Hematopoietic multipotent progenitor cell treated with erythropoietin and hydrocortisone succinate and interleukin-3 and kit ligand, for 6 days (in vitro differentiated cells): ENCODE results near the gene XRN1.
"Not testable (repeated sequence)": the region's sequence is repeated elsewhere in the genome, so short reads cannot be mapped to it uniquely, and the experiment has no call there.

ENCODE experiments used
- DNase-seq: peaks from one replicate; pipeline ENCODE4 v3.0.0-alpha.2; 2015

XRN1 gene

DNA sequence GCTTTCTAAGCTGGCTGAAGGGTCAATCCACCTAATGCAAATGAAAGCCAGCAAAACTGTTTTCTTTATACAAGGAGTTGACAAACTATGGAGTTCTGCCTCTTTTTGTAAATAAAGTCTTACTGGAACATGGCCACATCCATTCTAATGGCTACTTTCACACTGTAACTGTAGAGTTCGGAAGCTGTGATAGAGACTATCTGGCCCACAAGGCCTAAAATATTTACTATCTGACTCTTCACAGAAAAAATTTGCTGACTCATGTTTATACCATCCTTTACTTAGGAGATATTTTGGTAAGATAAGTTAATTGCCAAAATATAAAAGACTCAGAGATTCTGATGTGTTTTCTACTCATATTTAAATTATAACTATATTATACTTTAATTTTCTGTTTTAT, 128.7 kb downstream of the XRN1 start:
- DNase-seq = peak; percentile 66

DNA sequence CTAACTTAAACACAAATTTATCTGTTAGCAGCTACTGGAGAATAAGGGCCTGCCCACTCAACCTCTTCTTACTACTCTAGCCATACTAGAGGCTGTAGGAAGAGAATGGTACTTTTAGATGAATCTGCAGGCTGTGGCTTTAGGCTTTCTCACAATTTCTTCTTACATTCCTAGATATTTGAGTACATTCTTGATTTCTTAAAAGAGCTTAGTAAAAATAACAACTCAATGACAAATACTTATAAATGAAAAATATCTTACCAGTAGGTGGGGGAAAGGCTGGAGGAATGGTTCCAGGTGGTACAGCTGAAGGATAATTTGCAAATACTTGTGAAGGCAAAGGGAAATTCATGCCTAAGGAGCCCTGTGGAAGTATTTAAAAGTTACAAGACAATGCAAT, 129.5 kb downstream of the XRN1 start:
- DNase-seq = no peak

DNA sequence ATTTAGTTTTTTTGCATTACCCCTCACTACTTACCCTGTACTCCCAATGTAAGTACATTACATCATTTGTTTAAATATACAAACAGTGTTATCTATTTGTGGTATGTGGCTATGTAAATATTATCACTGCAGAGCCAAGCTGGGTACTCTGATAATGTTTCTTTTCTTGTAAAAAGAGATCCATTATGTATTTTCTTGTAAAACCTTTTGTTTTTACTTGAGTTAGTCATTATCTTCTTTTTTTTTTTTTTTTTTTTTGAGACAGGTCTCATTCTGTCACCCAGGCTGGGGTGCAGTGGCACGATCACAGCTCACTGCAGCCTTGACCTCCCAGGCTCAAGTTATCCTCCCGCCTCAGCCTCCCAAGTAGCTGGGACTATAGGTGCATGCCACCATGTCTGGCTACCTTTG, 131.9 kb downstream of the XRN1 start:
- DNase-seq = peak; percentile 69

DNA sequence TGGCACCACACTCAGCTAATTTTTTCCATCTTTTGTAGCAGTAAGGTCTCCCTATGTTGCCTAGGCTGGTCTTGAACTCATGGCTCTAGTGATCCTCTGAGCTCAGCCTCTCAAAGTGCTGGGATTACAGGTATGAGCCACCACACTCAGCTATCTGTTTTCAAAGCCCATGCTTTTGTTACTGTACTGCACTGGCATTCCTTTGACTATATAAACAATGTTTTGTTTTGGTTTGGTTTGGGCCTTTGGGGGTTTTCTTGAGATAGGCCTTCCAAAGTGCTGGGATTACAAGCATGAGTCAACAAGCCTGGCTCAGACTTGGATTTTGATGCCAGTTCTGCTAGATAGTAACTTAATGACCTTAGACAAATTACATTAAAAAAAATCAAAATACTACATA, 132.8 kb downstream of the XRN1 start:
- DNase-seq = no peak

DNA sequence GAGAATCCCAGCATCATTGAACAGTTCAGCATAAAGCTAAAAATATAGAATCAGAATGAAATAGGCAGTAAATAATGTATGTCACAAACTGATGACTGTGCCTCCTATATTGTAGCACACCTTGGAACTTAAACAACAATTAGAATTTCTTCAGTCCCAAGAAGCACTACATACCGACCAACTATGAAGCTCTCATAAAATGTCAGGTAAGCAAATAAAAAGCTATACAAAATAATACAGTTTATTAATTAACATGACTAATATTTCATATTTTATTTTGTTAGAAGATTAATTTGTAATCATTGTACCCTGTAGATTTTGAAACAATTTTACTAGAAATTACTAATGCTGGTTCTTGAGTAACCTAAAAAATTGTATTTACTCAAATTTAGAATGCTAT, 137.4 kb downstream of the XRN1 start:
- no peak for DNase-seq

DNA sequence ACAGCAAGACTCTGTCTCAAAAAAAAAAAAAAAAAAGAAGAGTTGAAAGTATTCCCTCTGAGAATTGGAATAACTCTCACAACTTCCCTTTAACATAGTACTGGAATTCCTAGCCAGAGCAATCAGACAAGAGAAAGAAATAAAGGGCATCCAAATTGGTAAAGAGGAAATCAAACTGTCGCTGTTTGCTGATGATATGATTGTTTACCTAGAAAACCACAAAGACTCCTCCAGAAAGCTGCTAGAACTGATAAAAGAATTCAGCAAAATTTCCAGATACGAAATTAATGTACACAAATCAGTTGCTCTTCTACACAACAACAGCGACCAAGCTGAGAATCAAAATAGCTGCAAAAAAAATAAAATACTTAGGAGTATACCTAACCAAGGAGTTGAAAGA, 145.0 kb downstream of the XRN1 start:
- not testable (repeated sequence) for DNase-seq

DNA sequence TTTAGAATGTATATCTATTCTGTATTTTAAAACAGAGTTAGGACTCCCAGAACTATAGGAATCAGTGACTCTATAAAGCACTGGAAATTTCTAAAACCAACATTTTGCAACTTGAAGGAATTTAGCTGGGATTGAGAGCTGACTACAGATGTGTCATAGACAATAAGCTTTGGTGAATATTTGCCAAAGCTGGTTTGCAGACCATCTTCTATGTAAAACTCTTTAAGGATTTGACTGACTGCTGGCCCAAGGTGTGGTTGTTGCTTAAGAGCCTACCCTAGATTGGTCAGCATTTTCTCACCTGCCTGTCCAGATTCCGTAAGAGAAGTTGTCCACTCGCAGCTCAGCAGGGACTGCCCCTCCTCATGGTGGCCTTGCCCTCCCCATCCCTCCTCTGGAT, 149.2 kb downstream of the XRN1 start:
- DNase-seq = no peak

DNA sequence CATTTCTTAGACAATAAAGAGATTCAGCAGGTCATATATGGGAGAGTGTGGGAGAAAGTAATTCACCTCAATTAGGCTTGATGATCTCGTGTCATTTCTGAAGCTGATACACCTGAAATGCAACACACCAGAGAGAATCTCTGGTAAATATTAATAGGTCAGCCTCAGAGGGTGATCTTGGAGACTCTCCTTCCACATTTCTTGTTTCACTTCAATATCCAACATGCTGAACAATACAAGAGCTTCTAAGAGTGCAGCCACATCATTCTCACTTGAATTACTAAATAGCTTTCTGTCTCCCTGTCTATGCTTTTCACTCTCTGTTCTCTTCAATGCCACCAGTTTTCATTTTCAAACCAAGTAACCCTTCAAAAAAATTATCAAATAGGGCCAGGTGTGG, 151.3 kb downstream of the XRN1 start:
- no peak for DNase-seq

DNA sequence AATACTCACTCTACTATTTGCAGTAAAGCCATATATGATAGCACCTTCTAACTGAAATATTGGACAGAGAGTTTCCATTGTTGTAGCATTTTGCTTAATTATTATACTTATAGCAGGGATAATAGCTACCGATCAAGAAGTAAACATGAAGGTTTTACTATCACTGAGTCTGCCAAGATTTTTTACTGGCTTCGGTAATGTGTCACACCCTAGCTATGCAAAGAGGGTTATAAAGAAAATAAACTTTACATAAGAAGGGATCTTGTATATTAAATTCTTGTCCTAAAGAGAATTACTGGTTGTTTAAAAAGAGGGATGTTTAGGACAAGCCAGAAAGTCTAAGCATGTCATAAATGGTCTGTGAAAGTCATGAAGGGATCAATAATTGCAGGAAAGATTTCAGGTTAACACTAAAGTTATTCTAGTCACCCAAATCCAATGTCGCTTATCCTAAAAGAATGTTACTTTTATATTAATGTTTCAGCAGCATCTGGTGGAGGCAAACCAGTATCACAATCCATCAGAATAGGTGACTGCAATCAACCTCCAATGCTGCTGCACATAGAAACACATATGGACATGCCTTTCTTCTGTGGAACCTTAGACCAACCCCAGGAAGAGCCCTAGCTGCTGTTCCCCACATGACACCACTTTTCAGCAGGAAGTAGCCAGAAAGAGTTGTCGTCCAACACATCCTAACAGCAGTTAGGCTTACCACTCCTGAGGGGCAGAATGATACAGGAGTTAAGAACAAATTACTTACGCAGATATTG, 159.8 kb downstream of the XRN1 start:
- no peak for DNase-seq

DNA sequence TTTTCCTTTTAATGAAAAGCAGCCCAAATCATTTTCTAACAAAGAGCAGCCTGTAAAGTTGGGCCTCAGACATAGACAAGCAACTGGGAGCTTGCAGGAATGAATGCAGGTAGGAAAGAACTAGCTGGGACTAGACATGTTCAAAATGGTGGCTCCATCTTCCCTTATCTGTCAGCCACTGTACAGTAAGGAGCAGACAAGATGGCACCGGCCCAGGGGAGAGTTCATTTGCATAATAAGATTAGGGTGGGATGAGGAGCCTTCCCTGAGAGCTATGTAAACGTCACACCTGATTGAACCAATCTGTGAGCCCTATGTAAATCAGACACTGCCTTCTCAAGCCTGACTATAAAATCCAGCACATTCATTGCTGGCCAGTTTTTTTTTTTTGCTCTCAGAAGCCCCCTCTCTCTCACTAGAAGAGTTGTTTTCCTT, 162.7 kb downstream of the XRN1 start:
- DNase-seq = peak; percentile 19

DNA sequence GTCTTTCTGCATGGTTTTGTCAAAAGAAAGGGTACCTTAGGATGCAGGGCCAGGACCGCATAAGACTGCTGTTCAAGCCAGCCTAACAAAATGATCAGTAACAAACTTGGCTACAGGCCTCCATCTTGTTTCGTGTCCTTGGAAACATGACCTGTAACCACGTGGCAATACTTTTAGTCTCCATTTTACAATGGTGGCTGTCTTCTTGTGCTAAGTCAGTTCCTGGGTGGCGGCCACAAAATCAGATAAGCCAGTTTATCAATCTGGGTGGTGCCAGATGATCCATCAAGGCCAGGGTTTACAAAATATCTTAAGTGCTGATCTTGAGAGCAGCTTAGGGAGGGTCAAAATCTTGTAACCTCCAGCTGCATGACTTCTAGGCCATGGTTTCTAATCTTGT, 165.3 kb downstream of the XRN1 start:
- DNase-seq = peak; percentile 22

DNA sequence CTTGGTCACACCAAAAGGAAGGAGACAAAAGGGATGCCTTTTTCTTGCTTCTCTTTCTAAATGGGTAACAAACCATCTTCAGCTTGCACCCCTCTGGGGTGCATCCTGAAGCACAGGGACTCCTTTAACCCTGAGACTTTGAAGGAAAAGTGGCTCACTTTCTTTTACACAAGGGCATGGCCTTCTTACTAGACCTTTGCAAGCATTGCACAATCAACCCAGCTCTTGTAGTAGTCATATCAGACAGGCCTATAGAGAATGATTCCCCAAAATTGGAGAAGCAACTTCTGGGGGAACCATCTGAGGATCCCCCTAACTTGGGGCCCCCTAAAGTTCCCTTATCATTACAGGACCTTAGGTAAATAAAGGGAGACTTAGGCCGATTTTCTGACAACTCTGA, 166.4 kb downstream of the XRN1 start:
- peak; percentile 21 for DNase-seq

DNA sequence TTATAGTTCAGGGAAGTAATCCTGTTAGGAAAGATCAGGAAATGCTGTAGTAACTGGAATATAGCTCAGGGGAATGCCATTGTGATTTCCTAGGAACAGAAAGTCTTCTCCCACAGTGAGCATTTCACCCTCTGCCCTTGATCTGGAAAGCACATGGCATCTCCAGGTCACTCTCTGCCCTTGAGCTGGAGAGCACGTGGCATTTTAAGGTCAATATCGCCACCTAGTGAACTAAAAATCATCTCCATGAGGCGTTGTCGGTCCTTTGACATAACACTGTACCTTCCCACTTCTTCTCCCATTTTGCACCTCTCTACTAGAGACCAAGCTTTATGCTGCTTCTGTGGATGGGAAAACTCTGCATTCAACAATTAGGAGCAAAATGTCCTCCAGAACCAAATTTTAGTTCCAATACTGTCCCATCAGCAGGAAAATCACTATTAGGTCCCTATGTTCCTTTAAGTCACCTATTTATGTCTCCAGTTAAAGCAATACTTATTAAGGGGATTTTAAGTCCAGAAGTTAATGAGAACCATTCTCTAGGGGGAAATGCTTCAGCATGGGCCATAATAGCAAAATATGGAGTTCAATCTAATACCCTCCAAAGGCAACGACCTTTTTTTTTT, 167.8 kb downstream of the XRN1 start:
- peak; percentile 93 for DNase-seq

DNA sequence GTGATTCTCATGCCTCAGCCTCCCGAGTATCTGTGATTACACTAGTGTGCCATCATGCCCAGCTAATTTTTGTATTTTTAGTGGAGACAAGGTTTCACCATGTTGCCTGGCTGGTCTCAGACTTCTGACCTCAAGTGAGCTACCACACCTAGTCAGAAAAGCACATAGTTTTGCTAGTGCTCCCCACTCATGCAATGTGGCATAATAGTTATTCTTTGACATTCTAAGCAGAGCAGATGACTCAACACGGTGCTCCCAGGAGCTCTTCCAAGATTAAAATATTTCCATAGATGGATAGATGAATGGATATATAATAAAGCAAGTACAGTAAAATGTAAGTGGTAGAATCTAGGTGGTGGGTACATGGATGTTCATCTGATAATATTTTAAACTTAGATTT, 169.4 kb downstream of the XRN1 start:
- DNase-seq = no peak

DNA sequence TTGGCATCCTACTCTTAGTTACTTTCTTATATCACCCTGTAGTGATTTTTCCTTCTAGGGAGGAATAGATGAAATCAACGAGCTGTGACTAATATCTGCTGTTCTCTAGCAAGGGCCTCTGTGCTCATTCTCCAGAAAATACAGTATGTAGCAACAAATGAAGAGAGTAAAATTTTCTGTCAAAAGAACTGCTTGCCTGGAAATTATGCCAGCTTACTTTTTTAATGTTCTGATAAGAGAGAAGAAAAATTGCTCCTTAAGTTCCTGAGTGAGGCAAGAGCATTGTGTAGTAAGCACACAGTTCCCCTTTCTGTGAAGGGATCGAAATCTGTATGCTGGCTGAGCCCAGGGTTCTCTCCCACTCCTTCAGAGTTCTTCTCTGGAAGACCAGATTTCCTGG, 171.1 kb downstream of the XRN1 start:
- DNase-seq = peak; percentile 62

DNA sequence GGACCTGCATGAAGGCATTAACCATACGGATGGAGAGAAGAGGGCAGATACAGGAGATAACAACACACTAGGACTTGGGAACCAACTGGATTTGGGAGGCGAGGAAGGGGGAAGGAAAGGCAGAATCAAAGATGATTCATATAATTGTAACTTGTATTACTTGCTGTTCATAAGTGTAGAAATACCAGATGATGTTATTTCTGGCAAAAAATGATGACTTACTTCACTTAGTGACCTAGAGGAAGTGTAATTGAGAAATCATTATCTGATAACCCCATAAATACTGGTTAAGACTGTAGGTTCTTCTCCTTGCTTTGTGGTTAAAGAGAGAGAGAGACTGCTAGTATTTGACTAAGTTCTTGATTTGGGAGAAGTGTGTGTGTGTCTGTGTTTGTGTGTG, 172.0 kb downstream of the XRN1 start:
- peak; percentile 75 for DNase-seq

DNA sequence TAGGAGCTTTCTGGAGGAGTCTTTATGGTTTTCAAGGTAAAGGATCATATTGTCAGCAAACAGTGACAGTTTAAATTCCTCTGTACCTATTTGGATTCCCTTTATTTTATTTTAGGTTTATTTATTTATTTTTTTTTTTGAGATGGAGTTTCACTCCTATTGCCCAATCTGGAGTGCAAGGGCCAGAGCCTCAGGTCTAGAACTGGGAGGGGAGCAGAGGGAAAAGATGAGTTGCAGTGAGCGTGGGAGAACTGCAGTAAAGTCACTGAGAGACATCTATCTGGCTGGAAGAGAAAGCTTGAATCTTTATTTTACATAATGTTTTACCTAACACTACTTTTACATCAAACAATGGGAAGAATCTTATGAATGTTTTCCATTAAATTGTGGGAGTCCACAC, 172.9 kb downstream of the XRN1 start:
- no peak for DNase-seq

DNA sequence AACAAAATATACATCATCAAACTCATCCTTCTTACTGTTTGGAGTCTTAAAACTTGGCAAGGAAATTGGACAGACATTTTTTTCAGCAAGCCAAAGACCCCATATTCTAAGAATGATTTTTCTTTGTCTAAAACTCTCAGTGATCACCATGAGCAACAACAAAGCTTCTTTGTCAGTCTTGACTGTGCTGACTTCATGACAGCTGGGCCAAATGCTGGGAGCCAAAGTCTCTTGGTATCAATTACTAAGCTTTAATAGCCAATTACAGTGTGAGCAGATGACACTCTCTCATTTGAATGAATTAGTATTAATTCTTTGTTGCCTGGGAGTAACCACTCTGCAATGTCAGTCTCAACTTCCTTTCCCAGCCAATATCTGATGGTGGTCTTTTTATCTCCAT, 174.3 kb downstream of the XRN1 start:
- DNase-seq = no peak

DNA sequence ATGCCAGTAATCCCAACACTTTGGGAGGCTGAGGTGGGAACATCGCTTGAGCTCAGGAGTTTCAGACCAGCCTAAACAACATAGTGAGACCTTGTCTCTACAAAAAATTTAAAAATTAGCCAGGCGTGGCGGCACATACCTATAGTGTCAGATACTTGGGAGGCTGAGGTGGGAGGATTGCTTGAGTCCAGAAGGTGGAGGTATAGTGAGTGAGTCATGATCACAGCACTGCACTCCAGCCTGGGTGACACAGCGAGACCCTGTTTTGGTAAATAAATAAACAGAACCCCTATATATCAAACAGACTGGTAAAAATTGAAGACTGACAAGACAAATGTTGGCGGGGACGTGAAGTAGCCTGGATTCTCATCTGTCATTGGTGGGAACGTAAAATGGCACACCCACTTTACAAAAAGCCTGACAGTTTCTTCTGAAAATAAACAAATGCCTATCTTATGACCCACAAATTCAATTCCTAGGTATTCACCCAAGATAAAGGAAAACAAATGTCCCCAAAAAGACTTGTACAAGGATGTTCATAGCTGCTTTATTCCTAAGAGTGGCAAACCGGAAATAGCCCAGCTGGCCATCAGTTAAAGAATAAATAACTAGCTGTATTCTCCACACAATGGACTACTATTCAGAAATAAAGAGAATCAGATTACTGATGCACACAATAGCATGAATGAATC, 175.5 kb downstream of the XRN1 start:
- DNase-seq = no peak

DNA sequence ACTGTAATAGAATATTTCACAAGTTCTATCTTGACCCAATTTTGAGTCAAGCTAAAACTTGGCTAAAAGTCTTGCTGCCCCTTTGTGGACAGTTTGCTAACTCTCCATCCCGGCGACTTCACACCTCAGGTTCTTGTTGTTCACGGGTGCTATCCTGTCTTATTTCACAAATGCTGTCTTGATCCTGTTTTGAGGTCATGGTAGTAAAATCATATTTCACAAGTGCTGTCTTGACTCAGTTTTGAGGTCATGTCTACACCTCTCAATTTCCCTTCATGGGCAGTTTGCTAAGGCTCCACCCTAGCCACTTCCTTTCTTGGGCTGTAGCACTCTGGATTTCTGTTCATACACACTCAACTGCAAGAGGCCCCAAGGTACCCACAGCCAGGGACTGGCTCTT, 177.4 kb downstream of the XRN1 start:
- peak; percentile 39 for DNase-seq

DNA sequence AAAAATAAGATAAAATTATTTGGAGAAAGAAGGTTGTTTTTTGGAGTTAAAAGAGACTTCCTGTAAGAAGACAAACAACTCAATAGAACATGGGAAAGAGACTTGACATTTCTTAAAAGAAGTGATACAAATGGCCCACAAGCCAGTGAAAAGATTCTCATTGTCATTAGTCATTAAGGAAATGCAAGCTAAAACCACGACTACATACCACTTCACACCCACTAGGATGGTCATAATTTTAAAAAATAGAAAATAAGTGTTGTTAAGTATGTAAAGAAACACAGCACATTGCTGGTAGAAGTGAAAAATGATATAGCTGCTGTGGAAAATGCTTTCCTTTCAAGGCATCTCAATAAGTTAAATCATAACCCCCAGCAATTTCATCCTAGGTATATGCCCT, 178.1 kb downstream of the XRN1 start:
- no peak for DNase-seq

DNA sequence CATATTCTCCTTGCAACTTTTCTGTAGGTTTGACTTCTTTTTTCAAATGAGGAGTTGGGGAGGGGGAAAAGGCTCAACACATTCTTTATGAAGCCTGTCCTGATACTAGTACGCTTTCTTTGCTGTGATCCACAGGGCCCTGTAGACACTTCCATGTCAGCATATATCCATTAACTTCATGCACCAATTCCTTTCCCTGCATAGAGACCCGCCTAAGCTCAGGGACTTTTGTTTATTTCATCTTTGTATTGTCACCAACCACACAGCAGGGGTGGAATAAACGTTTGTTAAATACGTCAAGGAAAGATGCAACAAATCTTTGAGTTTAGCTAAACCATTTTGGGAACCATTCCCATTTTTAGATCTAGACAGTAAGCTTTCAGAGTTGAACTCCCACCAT, 179.4 kb downstream of the XRN1 start:
- no peak for DNase-seq

DNA sequence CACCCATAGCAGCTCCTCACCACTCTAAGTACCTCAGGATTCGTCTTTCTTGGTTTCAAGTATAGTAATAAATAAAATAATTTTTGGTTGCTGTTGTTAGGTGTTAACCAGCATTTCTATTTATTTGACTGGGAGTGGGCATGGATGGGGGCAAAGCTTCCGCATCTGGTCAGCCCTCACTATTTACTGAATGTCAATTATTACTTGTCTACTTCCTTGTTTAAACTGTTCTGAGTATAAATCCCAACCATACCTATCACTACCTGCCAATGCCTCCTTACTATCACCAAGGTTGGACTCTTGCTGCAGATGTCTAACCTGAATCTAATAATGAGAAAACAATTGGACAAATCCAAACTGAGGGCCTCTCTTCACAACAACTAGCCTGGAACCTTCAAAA, 180.6 kb downstream of the XRN1 start:
- DNase-seq = no peak

DNA sequence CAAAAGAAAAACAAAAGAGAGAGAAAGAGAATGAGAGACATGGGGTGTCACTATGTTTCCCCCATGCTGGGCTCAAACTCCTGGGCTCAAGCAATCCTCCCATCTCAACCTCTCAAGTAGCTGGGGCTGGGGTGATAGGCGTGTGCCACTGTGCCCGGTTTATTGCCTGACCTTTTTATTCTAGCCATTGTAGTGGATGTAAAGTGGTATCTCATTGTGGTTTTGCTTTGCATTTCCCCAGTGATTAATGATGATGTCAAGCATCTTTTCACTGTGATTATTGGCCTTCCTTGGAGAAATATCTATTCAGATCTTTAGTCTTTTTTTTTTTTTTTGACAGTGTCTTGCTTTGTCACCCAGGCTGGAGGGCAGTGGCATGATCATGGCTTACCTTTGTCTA, 184.7 kb downstream of the XRN1 start:
- peak; percentile 51 for DNase-seq
